ENCODE data around the gene GDF15.

GRCh38 chr19:18385675-18386542 lies at the start of gene GDF15:
- TF ChIP-seq CTCF (IDR thresholded peaks at IDR 0.05; ENCODE audit: extremely low read depth in 1 of 2, insufficient read depth in 1 of 2, low read depth in 1 of 2, low read length in 2 of 2): peak; percentile 92 to 95
- TF ChIP-seq POLR2A (IDR thresholded peaks at IDR 0.05; ENCODE audit: low read depth, low read length): peak; percentile 100
- peak; percentile 37 for TF ChIP-seq MAX (IDR thresholded peaks at IDR 0.05; ENCODE audit: insufficient read depth, insufficient read length)
- no peak for TF ChIP-seq EZH2 (IDR thresholded peaks at IDR 0.05; ENCODE audit: borderline replicate concordance, low read depth, low read length, severe bottlenecking)
- peak; percentile 100 for TF ChIP-seq POLR2AphosphoS5 (IDR thresholded peaks at IDR 0.05; ENCODE audit: insufficient read depth, low read depth, low read length)
- peak; percentile 68 for TF ChIP-seq GATA2 (IDR thresholded peaks at IDR 0.05; ENCODE audit: insufficient read depth, insufficient read length, low read depth, low read length)
- TF ChIP-seq FOS (IDR thresholded peaks at IDR 0.05; ENCODE audit: borderline replicate concordance, insufficient read depth, low read length): peak; percentile 72

Measured in endothelial cell of umbilical vein (primary cell).